ENCODE results near the gene WDR70.
"Not testable (repeated sequence)": the region's sequence is repeated elsewhere in the genome, so short reads cannot be mapped to it uniquely, and the experiment has no call there.

Gene WDR70

GRCh38 chr5:37575541-37576489, 196.7 kb downstream of the WDR70 start:
- no peak for DNase-seq

DNA sequence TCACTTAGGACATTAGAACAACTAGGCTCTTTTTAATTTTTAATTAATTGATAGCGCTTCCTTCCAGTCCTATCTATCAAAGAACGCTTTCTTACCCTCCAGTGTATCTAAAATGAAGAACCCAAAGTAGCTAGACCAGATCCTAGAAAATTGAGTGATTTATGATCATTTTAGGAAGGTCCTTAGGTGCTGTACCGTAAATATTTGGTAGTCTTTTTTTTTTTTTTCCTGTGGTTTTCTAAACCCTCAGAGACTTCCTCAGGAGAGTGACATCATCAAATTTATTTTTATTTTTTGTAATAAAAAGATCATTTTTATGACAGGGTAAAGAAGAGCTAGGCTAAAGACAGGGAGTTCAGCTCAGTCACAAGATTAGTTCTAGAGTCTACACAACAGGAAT, 197.4 kb downstream of the WDR70 start:
- no peak for DNase-seq

GRCh38 chr5:37578176-37578575, 199.1 kb downstream of the WDR70 start:
- no peak for DNase-seq

GRCh38 chr5:37580106-37580505, 201.0 kb downstream of the WDR70 start:
- DNase-seq = no peak

GRCh38 chr5:37582202-37582601, 203.1 kb downstream of the WDR70 start:
- no peak for DNase-seq

- not testable (repeated sequence) for DNase-seq
Measured at GRCh38 chr5:37593292-37593691, 214.2 kb downstream of the WDR70 start.

DNA sequence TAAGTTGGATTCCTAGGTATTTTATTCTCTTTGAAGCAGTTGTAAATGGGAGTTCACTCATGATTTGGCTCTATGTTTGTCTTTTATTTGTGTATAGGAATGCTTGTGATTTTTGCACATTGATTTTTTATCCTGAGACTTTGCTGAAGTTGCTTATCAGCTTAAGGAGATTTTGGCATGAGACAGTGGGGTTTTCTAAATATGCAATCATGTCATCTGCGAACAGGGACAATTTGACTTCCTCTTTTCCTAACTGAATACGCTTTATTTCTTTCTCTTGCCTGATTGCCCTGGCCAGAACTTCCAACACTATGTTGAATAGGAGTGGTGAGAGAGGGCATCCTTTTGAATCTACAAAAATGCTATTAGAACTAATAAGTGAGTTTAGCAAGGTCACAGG, 215.7 kb downstream of the WDR70 start:
- not testable (repeated sequence) for DNase-seq

DNA sequence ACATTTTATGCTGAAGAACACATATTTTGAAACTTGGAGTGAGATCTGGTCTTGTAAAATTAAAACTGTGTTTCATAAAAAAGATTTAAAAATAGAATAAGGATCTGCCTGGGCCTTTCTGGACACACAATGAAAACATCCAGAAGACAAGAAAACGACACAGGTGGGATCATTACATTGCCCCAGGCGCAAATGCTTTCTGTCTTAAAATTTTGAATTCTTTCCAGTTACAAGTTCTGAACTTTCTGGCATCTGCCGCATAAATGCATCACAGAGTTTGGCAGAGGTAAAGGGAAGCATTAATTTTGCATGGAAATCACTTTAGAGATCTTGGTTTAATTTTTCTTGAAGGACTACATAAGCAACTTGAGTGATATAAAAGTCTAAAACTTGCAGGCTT, 219.6 kb downstream of the WDR70 start:
- DNase-seq = no peak

GRCh38 chr5:37601163-37601562, 222.0 kb downstream of the WDR70 start:
- DNase-seq = no peak

- DNase-seq = no peak
Measured at GRCh38 chr5:37603072-37603471, 224.0 kb downstream of the WDR70 start.

GRCh38 chr5:37604290-37604689, 225.2 kb downstream of the WDR70 start:
- no peak for DNase-seq

DNA sequence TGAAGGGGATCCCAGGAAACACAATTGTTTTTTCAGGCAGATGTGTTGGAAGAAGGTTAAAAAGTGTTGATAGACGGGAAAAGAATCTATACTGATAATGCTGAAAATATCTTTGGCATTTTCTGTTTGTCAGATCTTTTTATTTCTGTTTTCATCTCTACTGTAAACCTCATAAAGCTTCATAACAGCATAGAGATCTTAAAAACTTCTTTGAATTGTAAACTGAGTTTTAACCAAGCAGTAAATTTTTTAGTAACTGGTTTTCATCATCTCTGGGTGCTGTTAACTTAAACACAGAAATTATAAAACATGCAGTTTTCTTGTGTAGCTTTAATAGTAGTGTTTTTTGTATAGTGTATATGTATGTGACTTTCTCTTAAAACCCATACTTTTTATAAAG, 227.0 kb downstream of the WDR70 start:
- DNase-seq = no peak

DNA sequence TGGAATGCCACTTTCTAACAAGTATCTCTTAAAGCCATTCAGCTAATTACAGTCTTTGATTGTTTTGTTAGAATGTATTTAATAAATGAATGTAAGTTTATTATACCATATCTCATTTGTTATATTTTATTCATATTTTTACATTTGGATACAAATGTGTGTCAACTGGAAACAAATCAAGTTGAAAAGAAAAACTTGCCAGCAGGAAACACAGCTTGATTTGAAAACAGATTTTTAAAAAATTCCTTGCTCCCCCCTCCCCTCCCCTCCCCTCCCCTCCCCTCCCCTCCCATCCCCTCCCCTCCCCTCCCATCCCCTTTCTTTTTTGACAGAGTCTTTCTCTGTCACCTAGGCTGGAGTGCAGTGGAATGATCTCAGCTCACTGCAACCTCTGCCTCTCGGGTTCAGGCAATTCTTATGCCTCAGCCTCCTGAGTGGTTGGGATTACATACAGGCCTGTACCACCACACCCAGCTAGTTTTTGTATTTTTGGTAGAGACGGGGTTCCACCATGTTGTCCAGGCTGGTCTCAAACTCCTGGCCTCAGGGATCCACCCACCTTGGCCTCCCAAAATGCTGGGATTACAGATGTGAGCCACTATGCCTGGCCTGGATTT, 227.6 kb downstream of the WDR70 start:
- DNase-seq = no peak

- no peak for DNase-seq
Measured at GRCh38 chr5:37615184-37615583, 236.1 kb downstream of the WDR70 start.

GRCh38 chr5:37619353-37619752, 240.2 kb downstream of the WDR70 start:
- no peak for DNase-seq

GRCh38 chr5:37622354-37622753, 243.2 kb downstream of the WDR70 start:
- DNase-seq = not testable (repeated sequence)

GRCh38 chr5:37626266-37626665, 247.1 kb downstream of the WDR70 start:
- no peak for DNase-seq

GRCh38 chr5:37628876-37629275, 249.8 kb downstream of the WDR70 start:
- no peak for DNase-seq

DNA sequence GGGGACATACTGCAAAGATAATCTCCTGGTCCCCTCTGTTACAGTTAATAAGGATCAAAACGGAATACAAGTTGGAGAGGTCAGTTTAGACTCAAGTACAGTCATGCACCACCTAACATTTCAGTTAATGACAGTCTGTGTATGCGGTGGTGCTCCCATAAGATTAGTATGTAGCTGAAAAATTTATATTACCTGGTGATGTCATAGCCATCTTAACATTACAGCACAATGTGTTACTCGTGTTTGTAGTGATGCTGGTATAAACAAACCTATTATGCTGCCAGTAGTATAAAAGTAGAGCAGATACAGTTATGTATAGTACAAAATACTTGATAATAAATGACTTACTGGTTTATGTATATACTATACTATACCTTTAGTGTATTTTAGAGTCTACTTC, 252.8 kb downstream of the WDR70 start:
- DNase-seq = no peak

DNA sequence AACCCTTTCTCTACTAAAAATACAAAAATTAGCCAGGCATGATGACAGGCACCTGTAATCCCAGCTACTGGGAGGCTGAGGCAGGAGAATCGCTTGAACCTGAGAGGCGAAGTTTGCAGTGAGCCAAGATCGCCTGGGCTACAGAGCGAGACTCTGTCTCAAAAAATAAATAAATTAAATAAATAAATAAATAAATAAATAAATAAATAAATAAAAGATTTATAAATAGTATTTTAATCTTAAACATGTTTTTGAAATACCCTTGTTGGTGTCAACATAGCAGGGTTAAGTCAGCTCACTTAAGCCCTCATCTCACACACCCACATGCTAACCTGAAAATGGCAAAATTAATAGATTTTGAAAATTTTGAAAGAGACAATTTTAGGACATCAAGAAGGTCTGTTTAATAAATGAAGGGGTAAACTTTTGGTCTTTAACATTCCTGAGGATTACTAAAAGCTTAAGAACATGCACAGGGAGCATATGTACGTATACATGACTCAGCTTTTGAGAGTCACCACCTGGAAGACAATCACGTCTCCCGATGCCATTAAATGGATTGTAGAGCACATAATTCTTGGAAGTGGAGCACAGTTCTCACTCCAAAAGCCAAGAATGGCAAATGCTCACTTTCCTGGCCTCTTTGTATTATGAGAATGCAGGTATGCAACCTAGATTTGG, 258.2 kb downstream of the WDR70 start:
- DNase-seq = no peak

DNA sequence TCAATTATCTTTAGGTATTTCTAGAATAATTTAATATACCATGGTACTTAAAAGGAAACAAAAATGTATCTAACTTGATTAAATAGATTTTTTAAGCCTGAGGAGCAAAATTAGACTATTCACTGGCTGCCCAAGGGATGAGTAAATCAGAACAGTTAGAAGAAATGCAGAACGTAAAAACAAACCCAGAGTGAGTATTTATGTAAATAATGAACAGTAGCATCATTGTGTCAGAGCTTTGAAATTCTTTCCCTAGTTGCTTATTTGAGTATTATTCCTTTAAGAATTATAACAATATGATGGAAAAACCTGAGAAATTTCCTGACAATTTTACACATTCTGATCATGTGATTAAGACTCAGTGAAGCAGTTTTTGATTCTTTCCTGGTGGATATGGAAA, 259.8 kb downstream of the WDR70 start:
- no peak for DNase-seq

DNA sequence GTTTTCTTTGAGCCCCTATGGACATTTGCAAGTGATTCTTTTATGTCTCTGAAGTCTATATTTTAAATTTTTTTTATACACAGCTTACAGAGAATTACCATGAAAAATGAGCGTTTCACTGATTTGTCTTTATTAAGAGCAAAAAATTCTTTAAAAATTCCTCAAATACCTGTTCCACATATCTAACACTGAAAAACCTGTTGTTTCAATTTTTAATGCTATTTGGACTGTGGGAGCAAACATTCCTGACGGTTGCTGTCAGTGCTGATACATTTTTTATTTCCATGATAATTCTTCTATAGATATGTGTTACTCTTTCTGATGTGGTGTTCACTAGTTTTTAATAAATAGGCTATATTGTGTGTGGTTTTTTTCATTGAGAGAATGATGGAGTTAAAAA, 261.0 kb downstream of the WDR70 start:
- DNase-seq = no peak

- DNase-seq = no peak
Measured at GRCh38 chr5:37641933-37642332, 262.8 kb downstream of the WDR70 start.

DNA sequence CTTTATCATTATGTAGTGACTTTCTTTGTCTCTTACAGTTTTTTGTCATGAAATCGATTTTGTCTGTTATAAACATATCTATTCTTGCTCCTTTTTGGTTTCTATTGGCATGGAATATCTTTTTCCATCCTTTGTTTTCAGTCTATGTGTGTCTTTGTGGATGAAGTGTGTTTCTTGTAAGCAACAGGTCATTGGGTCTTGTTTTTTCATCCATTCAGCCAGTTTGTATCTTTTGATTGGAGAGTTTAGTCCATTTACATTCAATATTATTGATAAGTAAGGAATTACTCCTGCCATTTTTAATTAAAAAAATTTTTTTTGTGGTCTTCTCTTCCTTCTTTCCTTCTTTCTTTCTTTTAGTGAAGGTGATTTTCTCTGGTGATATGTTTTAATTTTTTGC, 266.6 kb downstream of the WDR70 start:
- no peak for DNase-seq
